GM18907 (cell line): Measurements from ENCODE around the gene LRRC45.
A peak's percentile ranks its signal among the peaks of the same experiment; 100 is the strongest.

Experiments used
- ATAC-seq: cut with Tn5 transposase; IDR thresholded peaks from one replicate; pipeline ENCODE4 v1.9.1; 2021; ENCODE audit warnings: mild to moderate bottlenecking, moderate library complexity; ENCODE audit not compliant: unreplicated experiment

Gene LRRC45

DNA sequence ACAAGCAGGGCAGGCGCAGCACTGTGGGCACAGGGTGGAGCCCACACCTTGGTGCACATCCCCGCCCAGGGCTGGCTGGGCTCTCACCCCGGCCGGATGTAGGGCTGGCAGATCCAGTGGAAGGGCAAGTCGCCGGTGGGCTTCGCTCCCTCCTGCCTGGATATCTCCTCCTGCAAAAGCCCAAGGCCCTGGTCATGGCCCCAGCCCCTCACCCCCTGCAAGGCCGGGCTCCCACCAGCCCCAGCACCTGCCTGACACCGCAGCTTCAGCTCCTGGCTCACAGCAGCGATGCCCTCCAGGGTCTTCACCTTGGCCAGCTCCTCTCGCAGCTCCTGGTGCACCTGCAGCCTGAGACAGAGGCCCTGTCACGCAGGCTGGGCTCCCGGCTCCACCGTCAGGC lies 37.5 kb downstream of the LRRC45 start:
- ATAC-seq: no peak

DNA sequence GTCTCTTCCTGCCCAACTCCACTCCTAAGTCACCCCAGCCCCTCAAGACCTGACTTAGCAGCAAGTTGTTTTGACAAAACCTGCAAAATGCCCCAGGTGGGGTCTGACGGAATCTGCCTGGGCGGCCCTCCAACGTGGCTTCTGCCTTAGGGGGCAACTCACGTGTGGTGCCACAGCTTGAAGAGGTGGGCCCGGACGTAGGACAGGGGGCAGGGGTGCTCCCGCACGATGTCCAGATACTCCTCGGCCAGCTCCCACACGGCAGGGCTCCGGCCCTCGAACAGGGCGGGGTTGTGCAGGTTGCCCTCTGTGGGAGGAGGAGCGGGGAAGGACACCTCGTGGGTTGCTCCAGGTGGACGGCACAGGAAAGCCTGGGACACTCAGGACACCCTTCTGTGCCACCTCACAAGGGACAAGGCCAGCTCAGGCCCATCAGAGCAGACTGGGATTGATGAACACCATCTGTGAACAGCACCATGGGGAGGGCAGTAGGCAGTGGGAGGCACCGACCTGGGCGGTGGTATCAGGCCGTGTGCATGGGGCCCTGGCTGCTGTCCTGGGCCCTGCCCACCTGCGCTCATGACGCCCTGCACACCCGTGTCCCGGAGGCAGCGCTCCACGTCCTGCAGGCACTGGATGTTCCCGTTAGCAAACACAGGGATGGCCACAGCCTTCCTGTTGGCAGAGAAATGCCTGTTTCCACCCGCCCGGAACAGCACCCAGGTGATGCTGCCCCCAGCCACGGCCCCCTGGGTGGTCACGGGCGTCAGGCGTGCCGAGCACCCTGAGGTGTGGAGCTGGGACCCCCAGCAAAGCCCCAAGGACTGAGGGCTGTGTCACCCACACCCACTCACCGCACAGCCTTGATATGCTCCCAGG lies 38.2 kb downstream of the LRRC45 start:
- ATAC-seq: no peak

DNA sequence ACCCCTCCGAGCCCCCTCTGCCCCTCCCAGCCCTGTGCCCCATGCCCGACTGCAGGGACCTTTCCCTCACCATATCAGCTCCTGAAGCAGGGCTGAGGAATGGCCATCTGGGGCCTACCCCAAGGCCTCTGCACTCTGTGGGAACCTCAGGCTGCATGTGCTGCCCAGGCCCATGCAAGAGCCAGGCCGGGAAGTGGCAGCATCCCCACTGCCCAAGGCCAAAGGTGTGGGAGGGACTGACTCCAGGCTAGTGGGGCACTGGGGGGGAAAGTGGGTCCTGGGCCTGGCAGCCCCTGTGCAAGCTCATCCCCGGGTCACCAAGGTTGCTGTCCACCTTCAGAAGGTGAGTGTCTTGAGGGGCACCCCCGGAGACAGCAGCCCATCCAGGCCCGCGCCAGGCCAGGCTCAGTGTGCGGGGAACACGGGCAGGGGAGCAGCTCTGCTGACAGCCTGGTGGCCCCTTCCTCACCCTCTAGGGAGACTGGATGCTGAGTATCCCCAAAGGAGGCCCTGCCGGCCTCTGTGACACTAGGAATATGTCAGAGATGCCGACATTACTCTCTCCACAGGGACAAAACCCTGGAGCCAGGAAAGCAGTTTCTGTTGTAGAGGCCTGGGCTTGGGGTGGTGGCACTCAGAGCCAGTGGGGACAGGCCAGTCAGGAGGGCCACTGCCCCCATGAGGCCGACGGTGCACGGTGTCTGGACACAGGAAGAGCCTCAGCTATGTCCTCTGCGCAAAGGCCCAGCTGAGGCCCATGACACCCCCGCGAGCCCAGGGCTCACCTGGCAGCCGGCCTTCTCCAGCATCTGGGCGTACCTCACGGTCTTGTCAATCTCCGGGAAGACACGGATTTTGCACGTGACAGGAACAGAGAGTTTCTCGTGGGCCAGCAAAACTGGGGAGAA lies 39.2 kb downstream of the LRRC45 start:
- ATAC-seq: no peak

GRCh38 chr17:82062984-82063368 lies 39.9 kb downstream of the LRRC45 start:
- ATAC-seq: no peak

GRCh38 chr17:82063424-82064415 lies 40.6 kb downstream of the LRRC45 start:
- no peak for ATAC-seq

GRCh38 chr17:82064433-82065192 lies 41.5 kb downstream of the LRRC45 start:
- ATAC-seq: no peak

DNA sequence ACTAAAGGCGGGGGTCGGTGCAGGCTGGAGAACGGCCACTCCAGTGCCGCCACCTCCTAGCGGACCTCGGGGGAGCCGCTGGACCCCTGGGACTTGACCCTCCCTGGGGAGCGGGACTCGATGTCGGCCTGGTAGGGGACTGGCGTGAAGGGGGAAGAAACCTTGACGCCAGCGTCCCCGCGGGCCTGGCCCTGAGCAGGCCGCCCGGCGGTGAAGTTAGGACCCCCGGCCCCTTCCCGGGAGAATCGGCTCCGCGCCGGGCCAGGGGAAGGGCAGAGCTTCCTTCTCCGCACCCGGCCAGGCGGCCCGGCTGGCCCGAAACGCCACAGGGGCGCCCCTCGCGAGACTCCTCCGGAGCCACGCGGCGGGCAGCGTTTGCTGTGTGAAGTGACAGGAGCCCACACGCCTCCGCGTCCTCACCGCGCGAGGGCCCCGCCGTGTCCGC lies 42.1 kb downstream of the LRRC45 start:
- ATAC-seq: peak; percentile 19

GRCh38 chr17:82065638-82066303 lies 42.7 kb downstream of the LRRC45 start, which contains the start of gene DUS1L:
TSS of gene DUS1L (minus strand) at chr17:82065804. CDS start at chr17:82065059, 745 bp downstream.
- peak; percentile 73 for ATAC-seq

GRCh38 chr17:82070611-82071010 lies 47.5 kb downstream of the LRRC45 start:
- ATAC-seq: no peak

GRCh38 chr17:82072827-82073226 lies 49.7 kb downstream of the LRRC45 start:
- no peak for ATAC-seq

GRCh38 chr17:82073446-82073845 lies 50.3 kb downstream of the LRRC45 start:
- no peak for ATAC-seq

DNA sequence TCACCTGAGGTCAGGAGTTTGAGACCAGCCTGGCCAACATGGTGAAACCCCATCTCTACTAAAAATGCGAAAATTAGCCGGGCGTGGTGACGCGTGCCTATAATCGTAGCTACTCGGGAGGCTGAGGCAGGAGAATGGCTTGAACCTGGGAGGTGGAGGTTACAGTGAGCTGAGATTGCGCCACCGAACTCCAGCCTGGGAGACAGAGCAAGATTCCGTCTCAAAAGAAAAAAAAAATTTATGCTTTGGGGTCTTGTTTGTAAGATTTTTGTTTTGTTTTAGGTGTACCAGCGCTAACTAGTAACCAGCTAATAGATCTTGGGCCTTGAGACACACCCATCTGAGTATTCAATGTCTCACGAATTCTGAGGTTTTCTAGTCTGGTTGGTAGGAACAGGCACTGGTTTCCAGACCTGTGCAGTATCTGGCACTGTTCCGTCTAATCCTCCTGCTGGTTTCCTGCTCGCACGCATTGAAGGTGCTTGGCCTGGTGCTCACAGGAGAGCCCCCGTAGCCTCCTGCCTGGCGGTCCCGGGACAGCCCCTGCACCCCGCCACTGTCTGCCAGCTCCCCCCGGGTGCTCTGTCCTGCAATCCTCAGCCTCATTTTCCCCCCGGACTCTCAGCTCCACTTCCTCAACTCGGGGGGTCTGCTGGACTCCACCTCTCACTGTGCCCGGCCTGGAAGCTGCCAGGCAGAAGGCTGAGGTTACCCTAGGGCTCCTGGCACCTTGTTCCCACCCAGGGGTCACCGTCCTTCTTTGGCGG lies 53.1 kb downstream of the LRRC45 start:
- ATAC-seq: no peak

- no peak for ATAC-seq
Measured at GRCh38 chr17:82076785-82077591, 53.9 kb downstream of the LRRC45 start.

- ATAC-seq: no peak
Measured at GRCh38 chr17:82077617-82078358, 54.7 kb downstream of the LRRC45 start.

- no peak for ATAC-seq
Measured at GRCh38 chr17:82078433-82078832, 55.3 kb downstream of the LRRC45 start.

DNA sequence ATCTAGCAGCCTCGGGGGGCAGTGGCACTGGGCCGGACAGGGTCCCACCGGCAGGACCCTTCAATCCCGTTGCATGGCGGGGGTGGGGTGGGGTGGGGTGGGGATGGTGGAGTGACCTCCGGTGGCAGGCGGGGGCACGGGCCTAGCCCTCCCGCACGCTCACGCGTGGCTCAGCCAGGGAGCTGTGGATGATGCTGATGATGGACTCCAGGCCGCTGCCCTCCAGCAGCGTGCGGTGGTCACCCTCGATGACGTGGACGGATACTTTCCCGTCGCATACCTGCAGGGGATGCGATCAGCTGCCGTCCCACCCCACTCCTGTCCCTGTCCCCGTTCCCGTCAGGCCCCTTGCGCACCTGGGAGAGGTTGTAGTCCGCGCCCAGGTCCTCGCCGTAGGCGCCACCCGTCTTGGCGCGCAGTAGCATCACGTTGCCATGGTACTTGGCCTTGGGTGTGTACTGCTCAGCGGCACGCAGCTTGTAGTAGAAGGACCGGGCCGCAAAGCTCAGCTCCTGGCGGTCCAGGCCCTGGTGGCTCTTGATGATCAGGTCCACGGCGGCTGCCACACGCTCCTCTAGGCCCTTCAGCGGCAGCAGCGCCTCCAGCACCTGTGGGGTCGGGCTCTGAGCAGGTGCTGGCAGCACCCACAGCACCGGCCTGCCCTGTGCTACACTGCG lies 56.0 kb downstream of the LRRC45 start:
- no peak for ATAC-seq
